Mesendoderm (in vitro differentiated cells): Measurements from ENCODE around the gene CYP19A1.

Source experiments
- DNase-seq: peaks from one replicate; pipeline ENCODE4 v3.0.0; 2013
- H2AK5ac ChIP-seq: 2 replicates; pipeline ENCODE4 v1.6.1; 2013; ENCODE audit warnings: low read length, inconsistent platforms
- H2BK120ac ChIP-seq: 2 replicates; pipeline ENCODE4 v1.6.1; 2013; ENCODE audit warnings: low read depth, mild to moderate bottlenecking, low read length, moderate library complexity, mixed read lengths
- H2BK15ac ChIP-seq: replicated peaks from 2 replicates; pipeline ENCODE4 v1.6.1; 2013; ENCODE audit warnings: low read depth, mild to moderate bottlenecking, moderate library complexity
- H2BK5ac ChIP-seq: 2 replicates; pipeline ENCODE4 v1.6.1; 2013; ENCODE audit warnings: low read length, inconsistent platforms
- H3K18ac ChIP-seq: 2 replicates; pipeline ENCODE4 v1.6.1; 2013; ENCODE audit warnings: mild to moderate bottlenecking, low read length, mixed read lengths
- H3K23ac ChIP-seq: one replicate; pipeline ENCODE4 v1.6.1; 2013; ENCODE audit warnings: low read length
- H3K27ac ChIP-seq: 2 replicates; pipeline ENCODE4 v1.5.1; 2013; ENCODE audit warnings: low read depth, mild to moderate bottlenecking, inconsistent platforms, low read length, moderate library complexity
- H3K27me3 ChIP-seq: 2 replicates; pipeline ENCODE4 v1.6.1; 2013; ENCODE audit warnings: low read length, control low read depth, mild to moderate bottlenecking, inconsistent platforms; ENCODE audit not compliant: insufficient read depth, poor library complexity
- H3K36me3 ChIP-seq: 2 replicates; pipeline ENCODE4 v1.6.1; 2013; ENCODE audit warnings: low read length, inconsistent platforms; ENCODE audit not compliant: control insufficient read depth, insufficient read depth
- H3K4ac ChIP-seq: one replicate; pipeline ENCODE4 v1.6.1; 2013; ENCODE audit warnings: low read depth, mild to moderate bottlenecking, low read length, moderate library complexity
- H3K4me1 ChIP-seq: 2 replicates; pipeline ENCODE4 v1.6.1; 2013; ENCODE audit warnings: low read depth, low read length, inconsistent platforms; ENCODE audit not compliant: control insufficient read depth
- H3K4me2 ChIP-seq: 2 replicates; pipeline ENCODE4 v1.6.1; 2013; ENCODE audit warnings: low read length
- H3K4me3 ChIP-seq: 2 replicates; pipeline ENCODE4 v1.5.1; 2013; ENCODE audit warnings: mild to moderate bottlenecking, low read length
- H3K56ac ChIP-seq: one replicate; pipeline ENCODE4 v1.6.1; 2013; ENCODE audit warnings: low read length
- H3K79me1 ChIP-seq: 2 replicates; pipeline ENCODE4 v1.6.1; 2013; ENCODE audit warnings: low read length, inconsistent platforms
- H3K79me2 ChIP-seq: 2 replicates; pipeline ENCODE4 v1.6.1; 2013; ENCODE audit warnings: mild to moderate bottlenecking, low read length; ENCODE audit not compliant: control insufficient read depth, insufficient read depth
- H3K9ac ChIP-seq: 2 replicates; pipeline ENCODE4 v1.6.1; 2013; ENCODE audit warnings: low read length, inconsistent platforms
- H4K5ac ChIP-seq: one replicate; pipeline ENCODE4 v1.6.1; 2013; ENCODE audit warnings: low read length
- H4K8ac ChIP-seq: one replicate; pipeline ENCODE4 v1.6.1; 2013; ENCODE audit warnings: low read depth, mild to moderate bottlenecking, control low read depth, low read length, moderate library complexity
- WGBS: extraction: QIAGEN DNeasy Blood & Tissue Kit; methylation state at CpG from one replicate; pipeline ENCODE4 v1.1.7; 2013; ENCODE audit warnings: low lambda C conversion rate, missing lambda C conversion rate; ENCODE audit not compliant: insufficient coverage; ENCODE audit errors: extremely low coverage; 5-methylcytosine and 5-hydroxymethylcytosine counted together

Gene CYP19A1

GRCh38 chr15:51310064-51310463, 28.3 kb downstream of the CYP19A1 start:
- DNase-seq: no peak
- no peak overlapping the region for H3K56ac ChIP-seq
- no CpG with 5 or more reads among the region's 2 CpGs for WGBS
- no peak overlapping the region for H2BK15ac ChIP-seq
- H3K79me1 ChIP-seq: no peaks in the 10 kb centered on the region
- H2BK5ac ChIP-seq: no peak overlapping the region
- H3K9ac ChIP-seq: no peak overlapping the region
- H3K4me2 ChIP-seq: no peak overlapping the region
- H3K36me3 ChIP-seq: no peaks in the 10 kb centered on the region
- no peak overlapping the region for H4K8ac ChIP-seq
- H3K18ac ChIP-seq: no peak overlapping the region
- H3K27ac ChIP-seq: no peak overlapping the region
- no peaks in the 10 kb centered on the region for H3K27me3 ChIP-seq
- no peak overlapping the region for H2BK120ac ChIP-seq
- no peak overlapping the region for H4K5ac ChIP-seq
- no peak overlapping the region for H3K4ac ChIP-seq
- H2AK5ac ChIP-seq: no peak overlapping the region
- H3K4me1 ChIP-seq: no peaks in the 10 kb centered on the region
- H3K79me2 ChIP-seq: no peaks in the 10 kb centered on the region
- H3K23ac ChIP-seq: no peak overlapping the region
- no peak overlapping the region for H3K4me3 ChIP-seq

DNA sequence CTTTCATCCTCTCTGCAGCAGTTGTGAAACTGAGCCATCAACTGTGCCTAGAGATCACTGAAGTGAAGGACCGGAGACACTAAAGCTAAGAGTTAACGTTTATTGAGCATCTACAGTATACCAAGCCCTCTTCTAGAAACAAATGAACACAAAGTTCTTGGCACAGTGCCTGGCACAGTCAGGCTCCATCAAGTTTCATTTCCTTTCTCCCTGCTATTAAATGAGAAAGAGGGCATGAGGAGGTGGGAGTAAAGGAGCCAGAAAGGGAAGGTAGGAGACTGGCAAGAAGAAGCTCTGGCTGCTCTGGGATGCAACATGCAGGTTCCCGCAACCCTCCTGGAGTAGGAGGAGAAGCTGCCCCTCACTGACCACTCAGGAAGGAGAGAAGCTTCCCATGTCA, 30.6 kb downstream of the CYP19A1 start:
- Histone ChIP-seq H3K9ac (no peak overlapping the region), H3K79me2 (no peaks in the 10 kb centered on the region), H3K4me1 (no peaks in the 10 kb centered on the region), H4K8ac (no peak overlapping the region), H2BK5ac (no peak overlapping the region), H3K18ac (no peak overlapping the region), H3K79me1 (no peaks in the 10 kb centered on the region), H3K27ac (no peak overlapping the region), H2AK5ac (no peak overlapping the region), H2BK15ac (no peak overlapping the region), H3K4ac (no peak overlapping the region), H4K5ac (no peak overlapping the region), H2BK120ac (no peak overlapping the region), H3K4me3 (no peak overlapping the region), H3K27me3 (no peaks in the 10 kb centered on the region), H3K36me3 (no peaks in the 10 kb centered on the region), H3K56ac (no peak overlapping the region), H3K4me2 (no peak overlapping the region), H3K23ac (no peak overlapping the region)
- no CpG with 5 or more reads among the region's 3 CpGs for WGBS
- no peak for DNase-seq

DNA sequence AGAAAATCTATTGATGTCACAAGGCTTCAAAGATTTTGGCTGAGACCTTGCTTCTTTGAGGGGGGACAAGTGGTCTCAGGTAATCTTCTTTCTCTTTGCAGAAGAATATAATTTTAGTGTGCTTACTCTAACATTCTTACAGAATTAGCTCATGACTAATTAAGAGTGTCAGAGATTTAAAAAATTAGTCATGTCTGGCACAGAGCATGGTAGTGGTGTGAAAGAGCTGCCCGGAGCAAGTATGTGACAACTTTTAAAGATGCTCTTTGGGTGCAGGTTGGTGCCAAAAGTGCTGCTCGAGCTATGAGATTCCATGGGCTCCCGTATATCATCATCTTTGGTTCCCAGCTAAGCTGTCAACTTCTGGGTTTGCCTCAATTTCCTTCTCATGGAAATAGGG, 31.1 kb downstream of the CYP19A1 start:
- WGBS: no CpG with 5 or more reads among the region's 3 CpGs

GRCh38 chr15:51303462-51303980, 34.9 kb downstream of the CYP19A1 start:
- no peak overlapping the region for H3K4me3 ChIP-seq
- no peak overlapping the region for H3K18ac ChIP-seq
- no peak overlapping the region for H4K5ac ChIP-seq
- H3K27ac ChIP-seq: no peak overlapping the region
- H4K8ac ChIP-seq: no peak overlapping the region
- no peaks in the 10 kb centered on the region for H3K4me1 ChIP-seq
- no peak overlapping the region for H3K23ac ChIP-seq
- no peak overlapping the region for H3K4me2 ChIP-seq
- no peak overlapping the region for H2BK15ac ChIP-seq
- H3K27me3 ChIP-seq: no peaks in the 10 kb centered on the region
- no peaks in the 10 kb centered on the region for H3K79me1 ChIP-seq
- H3K36me3 ChIP-seq: no peaks in the 10 kb centered on the region
- no peak overlapping the region for H2AK5ac ChIP-seq
- no peak overlapping the region for H3K56ac ChIP-seq
- H2BK120ac ChIP-seq: no peak overlapping the region
- H2BK5ac ChIP-seq: no peak overlapping the region
- no peak for DNase-seq
- H3K79me2 ChIP-seq: no peaks in the 10 kb centered on the region
- WGBS: no CpG with 5 or more reads among the region's 2 CpGs
- H3K9ac ChIP-seq: no peak overlapping the region
- no peak overlapping the region for H3K4ac ChIP-seq

More for the DNA sequence above, 31.1 kb downstream of the CYP19A1 start:
- no peaks in the 10 kb centered on the region for H3K79me1 ChIP-seq
- H2AK5ac ChIP-seq: no peak overlapping the region
- H3K56ac ChIP-seq: no peak overlapping the region
- no peak overlapping the region for H3K4me2 ChIP-seq
- H3K27ac ChIP-seq: no peak overlapping the region
- no peak overlapping the region for H3K4ac ChIP-seq
- no peak overlapping the region for H3K18ac ChIP-seq
- no peaks in the 10 kb centered on the region for H3K4me1 ChIP-seq
- no peaks in the 10 kb centered on the region for H3K27me3 ChIP-seq
- no peaks in the 10 kb centered on the region for H3K36me3 ChIP-seq
- no peak overlapping the region for H3K23ac ChIP-seq
- no peak overlapping the region for H2BK5ac ChIP-seq
- H2BK120ac ChIP-seq: no peak overlapping the region
- H2BK15ac ChIP-seq: no peak overlapping the region
- no peaks in the 10 kb centered on the region for H3K79me2 ChIP-seq
- H3K4me3 ChIP-seq: no peak overlapping the region
- DNase-seq: no peak
- no peak overlapping the region for H3K9ac ChIP-seq
- H4K8ac ChIP-seq: no peak overlapping the region
- H4K5ac ChIP-seq: no peak overlapping the region

DNA sequence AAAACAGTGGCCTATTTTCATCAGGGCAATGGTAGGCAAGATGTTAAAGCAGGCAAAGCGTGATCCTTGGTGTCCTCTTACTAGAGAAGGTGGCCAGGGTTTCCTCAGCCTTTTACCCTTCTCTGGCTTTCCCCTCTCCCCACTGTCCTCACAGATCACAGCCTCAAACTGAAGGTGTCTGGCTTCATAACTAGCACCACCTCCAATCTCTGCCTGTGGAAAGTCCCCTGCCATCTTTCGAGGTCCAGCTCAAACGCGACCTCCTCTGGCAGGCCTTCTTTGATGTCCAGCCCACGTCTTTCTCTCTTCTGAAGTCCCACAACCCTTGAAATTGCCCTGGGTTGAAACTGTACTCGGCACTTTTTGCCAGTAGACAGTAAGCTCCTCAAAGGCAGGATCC, 35.9 kb downstream of the CYP19A1 start:
- Histone ChIP-seq H2BK15ac (no peak overlapping the region), H3K18ac (no peak overlapping the region), H3K23ac (no peak overlapping the region), H3K4me1 (no peaks in the 10 kb centered on the region), H3K4me2 (no peak overlapping the region), H3K36me3 (no peaks in the 10 kb centered on the region), H3K79me1 (no peaks in the 10 kb centered on the region), H3K79me2 (no peaks in the 10 kb centered on the region), H3K9ac (no peak overlapping the region), H3K56ac (no peak overlapping the region), H3K4me3 (no peak overlapping the region), H2AK5ac (no peak overlapping the region), H4K5ac (no peak overlapping the region), H4K8ac (no peak overlapping the region), H2BK120ac (no peak overlapping the region), H3K27ac (no peak overlapping the region), H2BK5ac (no peak overlapping the region), H3K4ac (no peak overlapping the region), H3K27me3 (no peaks in the 10 kb centered on the region)
- WGBS: no CpG with 5 or more reads among the region's 6 CpGs
- DNase-seq: no peak
